Loucy (cell line): Measurements from ENCODE around the gene IL22RA2.
"Not testable (repeated sequence)": the region's sequence is repeated elsewhere in the genome, so short reads cannot be mapped to it uniquely, and the experiment has no call there.

Source experiments
- H2AFZ ChIP-seq: fragments of 200-600 bp; sonication (generic); 2 replicates; pipeline ENCODE4 v1.6.0; 2016; ENCODE audit warnings: antibody characterized with exemption, mild to moderate bottlenecking, low read length, moderate library complexity
- H3F3A ChIP-seq: fragments of 200-600 bp; 2 replicates; pipeline ENCODE4 v1.6.0; 2016; ENCODE audit warnings: antibody characterized with exemption, low read depth, mild to moderate bottlenecking
- H3K27me3 ChIP-seq: fragments of 200-600 bp; sonication (generic); 2 replicates; pipeline ENCODE4 v1.6.1; 2014; ENCODE audit warnings: low read length, mild to moderate bottlenecking; ENCODE audit not compliant: insufficient read depth, poor library complexity, severe bottlenecking
- H3K36me3 ChIP-seq: fragments of 200-600 bp; sonication (generic); 2 replicates; pipeline ENCODE4 v1.6.1; 2016; ENCODE audit warnings: low read length; ENCODE audit not compliant: insufficient read depth
- H3K4me1 ChIP-seq: fragments of 200-600 bp; sonication (generic); 2 replicates; pipeline ENCODE4 v1.5.1; 2014; ENCODE audit warnings: low read length, mild to moderate bottlenecking; ENCODE audit not compliant: insufficient read depth, poor library complexity, severe bottlenecking
- H3K4me2 ChIP-seq: fragments of 200-600 bp; sonication (generic); 2 replicates; pipeline ENCODE4 v1.6.0; 2014; ENCODE audit warnings: antibody characterized with exemption, low read length, low read depth, mild to moderate bottlenecking; ENCODE audit not compliant: poor library complexity, severe bottlenecking
- H3K4me3 ChIP-seq: fragments of 200-600 bp; sonication (generic); 2 replicates; pipeline ENCODE4 v1.5.1; 2014; ENCODE audit warnings: low read length, mild to moderate bottlenecking, mixed read lengths; ENCODE audit not compliant: poor library complexity, severe bottlenecking
- H3K79me2 ChIP-seq: fragments of 200-600 bp; sonication (generic); 2 replicates; pipeline ENCODE4 v1.6.1; 2014; ENCODE audit warnings: low read length; ENCODE audit not compliant: insufficient read depth
- H3K9ac ChIP-seq: fragments of 200-600 bp; sonication (generic); 2 replicates; pipeline ENCODE4 v1.6.0; 2014; ENCODE audit warnings: mild to moderate bottlenecking, low read depth, low read length, moderate library complexity; ENCODE audit not compliant: poor library complexity, severe bottlenecking
- H3K9me2 ChIP-seq: fragments of 200-600 bp; sonication (generic); replicated peaks from 2 replicates; pipeline ENCODE4 v1.6.1; 2016; ENCODE audit warnings: low read depth, low read length, mixed read lengths
- H3K9me3 ChIP-seq: fragments of 200-600 bp; sonication (generic); 2 replicates; pipeline ENCODE4 v1.6.1; 2014; ENCODE audit warnings: mild to moderate bottlenecking, antibody characterized with exemption, low read length, low read depth; ENCODE audit not compliant: insufficient read depth
- H4K20me1 ChIP-seq: fragments of 200-600 bp; sonication (generic); 2 replicates; pipeline ENCODE4 v1.6.0; 2014; ENCODE audit warnings: antibody characterized with exemption, low read length, mild to moderate bottlenecking; ENCODE audit not compliant: insufficient read depth, poor library complexity, severe bottlenecking
- CTCF ChIP-seq: fragments of 200-600 bp; sonication (generic); conservative IDR thresholded peaks from 2 replicates; pipeline ENCODE4 v1.5.1; 2014; ENCODE audit warnings: mild to moderate bottlenecking, antibody characterized with exemption, low read length
- EZH2phosphoT487 ChIP-seq: fragments of 200-600 bp; IDR thresholded peaks from 2 replicates; pipeline ENCODE4 v1.6.1; 2018; ENCODE audit warnings: antibody characterized with exemption, mild to moderate bottlenecking, moderate library complexity, borderline replicate concordance

Gene IL22RA2

GRCh38 chr6:137216875-137217553 lies 43.6 kb upstream of the IL22RA2 start:
- TF ChIP-seq EZH2phosphoT487 (no peak), CTCF (no peak)
- Histone ChIP-seq H3K4me2 (peak overlapping the region; percentile 89), H3K9me3 (no peaks in the 10 kb centered on the region), H3K4me1 (peaks cover 31% of the 10 kb centered on the region), H2AFZ (no peak overlapping the region), H3F3A (no peaks in the 10 kb centered on the region), H3K36me3 (no peaks in the 10 kb centered on the region), H3K4me3 (peak overlapping the region; percentile 86), H3K9ac (no peak overlapping the region), H3K9me2 (no peaks in the 10 kb centered on the region), H3K27me3 (no peaks in the 10 kb centered on the region), H4K20me1 (no peaks in the 10 kb centered on the region), H3K79me2 (peaks cover 26% of the 10 kb centered on the region)

- Histone ChIP-seq H3F3A (no peaks in the 10 kb centered on the region), H3K9me2 (no peaks in the 10 kb centered on the region), H3K4me3 (peak overlapping the region; percentile 86), H3K27me3 (no peaks in the 10 kb centered on the region), H3K9me3 (0 out of 2 replicates have a peak, but pooled peaks cover 3% of the 10 kb centered on the region), H3K9ac (no peak overlapping the region), H4K20me1 (no peaks in the 10 kb centered on the region), H3K79me2 (peaks cover 26% of the 10 kb centered on the region), H3K4me2 (peak overlapping the region; percentile 89), H3K4me1 (peaks cover 31% of the 10 kb centered on the region), H3K36me3 (no peaks in the 10 kb centered on the region), H2AFZ (no peak overlapping the region)
- TF ChIP-seq EZH2phosphoT487 (no peak), CTCF (no peak)
These were observed 42.7 kb upstream of the IL22RA2 start for GRCh38 chr6:137216106-137216505.

- peak overlapping the region; percentile 15 for H3K4me2 ChIP-seq
- not testable (repeated sequence) for H3K4me3 ChIP-seq, H3K27me3 ChIP-seq, H3K9me3 ChIP-seq, H4K20me1 ChIP-seq, H3K36me3 ChIP-seq, H3F3A ChIP-seq, H3K9ac ChIP-seq, H2AFZ ChIP-seq, H3K9me2 ChIP-seq
- H3K4me1 ChIP-seq = peaks cover 31% of the 10 kb centered on the region
- H3K79me2 ChIP-seq = peaks cover 26% of the 10 kb centered on the region
These were observed 42.2 kb upstream of the IL22RA2 start for GRCh38 chr6:137215630-137216029.

GRCh38 chr6:137214931-137215330 lies 41.5 kb upstream of the IL22RA2 start:
- H3K79me2 ChIP-seq = peaks cover 30% of the 10 kb centered on the region
- H3K4me1 ChIP-seq = peaks cover 29% of the 10 kb centered on the region

More at GRCh38 chr6:137214931-137215330, 41.5 kb upstream of the IL22RA2 start:
- Histone ChIP-seq H3F3A (no peaks in the 10 kb centered on the region), H3K9me2 (no peaks in the 10 kb centered on the region), H4K20me1 (no peaks in the 10 kb centered on the region), H3K36me3 (no peaks in the 10 kb centered on the region), H3K4me3 (no peak overlapping the region), H3K4me2 (peak overlapping the region; percentile 15), H3K27me3 (no peaks in the 10 kb centered on the region), H3K9me3 (0 out of 2 replicates have a peak, but pooled peaks cover 3% of the 10 kb centered on the region), H3K9ac (no peak overlapping the region), H2AFZ (no peak overlapping the region)
- TF ChIP-seq CTCF = no peak
- no peak for TF ChIP-seq EZH2phosphoT487
